SK-N-SH (cell line): ENCODE results near the gene ARPC4. TPM values are rescaled to one million over a fixed set of nuclear protein-coding genes. Genes with fewer than 3 reads are reported as not detected.

ENCODE experiments used
- CTCF ChIA-PET: fragments of 300-600, 350-600 bp; formaldehyde crosslinking; extraction: SDS; loops from one replicate; lab custom pipeline; 2021; lab: Yijun Ruan, JAX
- POLR2A ChIA-PET: fragments of 350-600 bp; sonication (Branson Sonifier 250); formaldehyde crosslinking; extraction: SDS; loops from one replicate; lab custom pipeline; 2020; ENCODE audit warnings: antibody characterized with exemption, inconsistent platforms; lab: Yijun Ruan, JAX
- DNase-seq: peaks from one replicate; pipeline ENCODE4 v3.0.0; 2012
- H2AFZ ChIP-seq: fragments of 200-600 bp; sonication (generic); 2 replicates; pipeline ENCODE4 v1.8.1; 2016; ENCODE audit warnings: antibody characterized with exemption, mild to moderate bottlenecking, low read depth
- H3F3A ChIP-seq: fragments of 200-600 bp; sonication (generic); replicated peaks from 2 replicates; pipeline ENCODE3; 2016; ENCODE audit warnings: antibody characterized with exemption, mild to moderate bottlenecking; ENCODE audit not compliant: insufficient read depth
- H3K27ac ChIP-seq, 2 experiments: fragments of 200-500 bp in 1 of 2; fragments of 200-600 bp in 1 of 2; sonication (Bioruptor generic) in 1 of 2; sonication (generic), shearing (Covaris generic) in 1 of 2; 2 replicates each; pipeline versions ENCODE4 v1.5.1 to v1.6.1; 2014 to 2016; ENCODE audit warnings: low read depth in 2 of 2, inconsistent platforms in 1 of 2, low read length in 1 of 2, mild to moderate bottlenecking in 1 of 2, mixed read lengths in 1 of 2
- H3K27me3 ChIP-seq: fragments of 200-600 bp; sonication (generic), shearing (Covaris generic); 2 replicates; pipeline ENCODE4 v1.6.1; 2016; ENCODE audit warnings: mixed run types; ENCODE audit not compliant: insufficient read depth
- H3K36me3 ChIP-seq, 2 experiments: fragments of 200-500 bp in 1 of 2; fragments of 200-600 bp in 1 of 2; sonication (Bioruptor generic) in 1 of 2; sonication (generic) in 1 of 2; replicated peaks in 1 of 2; 2 replicates each; pipeline versions ENCODE3 to v1.5.1; 2014 to 2016; ENCODE audit warnings: low read length in 1 of 2, mild to moderate bottlenecking in 1 of 2; ENCODE audit not compliant: insufficient read depth in 2 of 2, control insufficient read depth in 1 of 2
- H3K4me1 ChIP-seq, 2 experiments: fragments of 200-500 bp in 1 of 2; fragments of 200-600 bp in 1 of 2; sonication (Bioruptor generic) in 1 of 2; sonication (generic), shearing (Covaris generic) in 1 of 2; 2 replicates each; pipeline versions ENCODE4 v1.5.1 to v1.6.1; 2014 to 2016; ENCODE audit warnings: low read depth in 1 of 2, low read length in 1 of 2, mixed run types in 1 of 2; ENCODE audit not compliant: insufficient read depth in 2 of 2, control insufficient read depth in 1 of 2
- H3K4me2 ChIP-seq: fragments of 200-600 bp; sonication (generic), shearing (Covaris generic); 2 replicates; pipeline ENCODE4 v1.6.1; 2017; ENCODE audit warnings: mixed run types
- H3K4me3 ChIP-seq, 2 experiments: fragments of 200-500 bp in 1 of 2; fragments of 200-600 bp in 1 of 2; sonication (Bioruptor generic) in 1 of 2; sonication (generic), shearing (Covaris generic) in 1 of 2; 2 replicates each; pipeline versions ENCODE4 v1.5.1 to v1.8.1; 2014 to 2016; ENCODE audit warnings: low read depth in 2 of 2, inconsistent platforms in 1 of 2, low read length in 1 of 2, mild to moderate bottlenecking in 1 of 2, mixed read lengths in 1 of 2, moderate library complexity in 1 of 2
- H3K79me2 ChIP-seq: fragments of 200-600 bp; sonication (generic); 2 replicates; pipeline ENCODE4 v1.8.1; 2017; ENCODE audit warnings: mild to moderate bottlenecking; ENCODE audit not compliant: insufficient read depth
- H3K9ac ChIP-seq: fragments of 200-600 bp; sonication (generic); 2 replicates; pipeline ENCODE4 v1.6.1; 2017; ENCODE audit warnings: mixed run types
- H3K9me2 ChIP-seq: fragments of 200-600 bp; sonication (generic); 2 replicates; pipeline ENCODE4 v1.6.1; 2017; ENCODE audit warnings: mixed run types
- H3K9me3 ChIP-seq: fragments of 200-600 bp; sonication (generic); 2 replicates; pipeline ENCODE4 v1.6.1; 2017; ENCODE audit warnings: mixed run types, mild to moderate bottlenecking, moderate library complexity
- H4K20me1 ChIP-seq: fragments of 200-600 bp; sonication (generic); 2 replicates; pipeline ENCODE4 v1.6.1; 2017; ENCODE audit warnings: mild to moderate bottlenecking, mixed run types; ENCODE audit not compliant: insufficient read depth
- CTCF ChIP-seq: fragments of 200-600 bp; sonication (generic); IDR thresholded peaks from 2 replicates; pipeline ENCODE4 v1.6.1; 2017; ENCODE audit warnings: antibody characterized with exemption, mild to moderate bottlenecking, moderate library complexity
- ELF1 ChIP-seq: IDR thresholded peaks from 2 replicates; pipeline ENCODE4 v1.4.0; 2012
- EZH2phosphoT487 ChIP-seq: fragments of 200-600 bp; sonication (generic); IDR thresholded peaks from 2 replicates; pipeline ENCODE4 v1.6.1; 2017; ENCODE audit warnings: low read depth, mixed run types, mild to moderate bottlenecking, antibody characterized with exemption, moderate library complexity, borderline replicate concordance
- FOSL2 ChIP-seq: IDR thresholded peaks from 2 replicates; pipeline ENCODE4 v1.4.0; 2012; ENCODE audit warnings: low read depth, mild to moderate bottlenecking, moderate library complexity, borderline replicate concordance
- FOXJ3 ChIP-seq: sonication (generic); formaldehyde crosslinking; IDR thresholded peaks from 2 replicates; pipeline ENCODE4 v1.5.1; 2020; ENCODE audit warnings: mild to moderate bottlenecking, missing genetic modification reagents
- GABPA ChIP-seq: IDR thresholded peaks from 2 replicates; pipeline ENCODE4 v1.4.0; 2012; ENCODE audit warnings: low read depth, mild to moderate bottlenecking
- GATA2 ChIP-seq: sonication (generic); formaldehyde crosslinking; IDR thresholded peaks from 2 replicates; pipeline ENCODE4 v1.5.0; 2020; ENCODE audit warnings: mild to moderate bottlenecking, missing genetic modification reagents
- JUND ChIP-seq: IDR thresholded peaks from 2 replicates; pipeline ENCODE4 v1.4.0; 2012
- MAX ChIP-seq: IDR thresholded peaks from 2 replicates; pipeline ENCODE4 v1.4.0; 2012; ENCODE audit warnings: low read depth
- MXI1 ChIP-seq: IDR thresholded peaks from 2 replicates; pipeline ENCODE4 v1.6.1; 2012; ENCODE audit warnings: mild to moderate bottlenecking, low read depth, low read length, improper control_type of control experiment
- NRF1 ChIP-seq: IDR thresholded peaks from 2 replicates; pipeline ENCODE4 v1.6.1; 2012; ENCODE audit warnings: low read depth, mild to moderate bottlenecking, low read length
- POLR2AphosphoS5 ChIP-seq: IDR thresholded peaks from 2 replicates; pipeline ENCODE4 v1.6.1; 2012; ENCODE audit warnings: low read depth, low read length
- RAD21 ChIP-seq: IDR thresholded peaks from 2 replicates; pipeline ENCODE4 v1.6.1; 2012; ENCODE audit warnings: mild to moderate bottlenecking, low read length
- RCOR1 ChIP-seq: fragments of 150-350 bp; IDR thresholded peaks from 2 replicates; pipeline ENCODE4 v1.6.1; 2017; ENCODE audit warnings: antibody characterized with exemption, low read length
- RFX5 ChIP-seq: IDR thresholded peaks from 2 replicates; pipeline ENCODE4 v1.6.1; 2012; ENCODE audit warnings: mild to moderate bottlenecking, improper control_type of control experiment, low read length
- SIN3A ChIP-seq: IDR thresholded peaks from 2 replicates; pipeline ENCODE4 v1.6.1; 2012; ENCODE audit warnings: low read depth, mild to moderate bottlenecking, low read length, moderate library complexity, borderline replicate concordance
- USF2 ChIP-seq: fragments of 150-350 bp; IDR thresholded peaks from 2 replicates; pipeline ENCODE4 v1.6.1; 2017; ENCODE audit warnings: antibody characterized with exemption, low read length, low read depth, borderline replicate concordance
- WGBS: methylation state at CpG from one replicate; pipeline ENCODE4 v1.1.6; 2017; ENCODE audit warnings: low lambda C conversion rate; 5-methylcytosine and 5-hydroxymethylcytosine counted together
- polyA plus RNA-seq, 3 experiments: library from polyadenylated mRNA; depleted of rRNA; stranded (reverse); fragments of >200 nt; gene quantifications; 2 replicates each; pipeline ENCODE4 v1.2.3, GENCODE V29; 2012
- TF ChIP-seq, protein P1 (sequence below): IDR thresholded peaks from 2 replicates; pipeline ENCODE4; 2012

ARPC4 gene
- polyA plus RNA-seq, 1 of the 3 experiments (the other 2 are of a cell fraction) = 233 TPM

GRCh38 chr3:9820543-9820942 is 27.7 kb downstream of the ARPC4 start:
- no peak for DNase-seq
- Histone ChIP-seq H4K20me1 (no peaks in the 10 kb centered on the region), H3K27ac (no peak overlapping the region), H3K4me1 (no peaks in the 10 kb centered on the region), H3F3A (no peaks in the 10 kb centered on the region), H3K9me2 (no peaks in the 10 kb centered on the region), H3K79me2 (no peaks in the 10 kb centered on the region), H3K4me2 (no peak overlapping the region), H3K9ac (no peak overlapping the region), H3K27me3 (no peaks in the 10 kb centered on the region), H3K36me3 (no peaks in the 10 kb centered on the region), H2AFZ (no peak overlapping the region), H3K9me3 (no peaks in the 10 kb centered on the region), H3K4me3 (no peak overlapping the region)
- no peak for TF ChIP-seq FOXJ3 (CRISPR knock-in tag)
- TF ChIP-seq GABPA = no peak
- no peak for TF ChIP-seq FOSL2
- no peak for TF ChIP-seq GATA2 (CRISPR knock-in tag)
- TF ChIP-seq JUND = no peak
- no peak for TF ChIP-seq RFX5
- TF ChIP-seq MXI1 = no peak
- TF ChIP-seq EZH2phosphoT487 = no peak
- TF ChIP-seq NRF1 = no peak
- TF ChIP-seq, protein P1, sequence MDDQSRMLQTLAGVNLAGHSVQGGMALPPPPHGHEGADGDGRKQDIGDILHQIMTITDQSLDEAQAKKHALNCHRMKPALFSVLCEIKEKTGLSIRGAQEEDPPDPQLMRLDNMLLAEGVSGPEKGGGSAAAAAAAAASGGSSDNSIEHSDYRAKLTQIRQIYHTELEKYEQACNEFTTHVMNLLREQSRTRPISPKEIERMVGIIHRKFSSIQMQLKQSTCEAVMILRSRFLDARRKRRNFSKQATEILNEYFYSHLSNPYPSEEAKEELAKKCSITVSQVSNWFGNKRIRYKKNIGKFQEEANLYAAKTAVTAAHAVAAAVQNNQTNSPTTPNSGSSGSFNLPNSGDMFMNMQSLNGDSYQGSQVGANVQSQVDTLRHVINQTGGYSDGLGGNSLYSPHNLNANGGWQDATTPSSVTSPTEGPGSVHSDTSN = no peak
- no peak for TF ChIP-seq SIN3A
- TF ChIP-seq POLR2AphosphoS5 = no peak
- TF ChIP-seq ELF1 = no peak
- TF ChIP-seq RAD21 = no peak
- ChIA-PET CTCF (interaction anchor here (0.6 to 1.3 kb wide), 3 partner anchors 10 to 16 kb away, joined by 3 read pairs; no protein-coding TSS in a partner anchor), POLR2A (no interaction called here)
- WGBS = 91% methylated on average over 6 of the region's 12 CpGs

GRCh38 chr3:9820946-9821345 is 28.1 kb downstream of the ARPC4 start:
- peak; percentile 39 for DNase-seq
- WGBS = 80% methylated on average over 1 of the region's 2 CpGs
- H3K79me2 ChIP-seq = no peaks in the 10 kb centered on the region
- no peaks in the 10 kb centered on the region for H4K20me1 ChIP-seq
- no peaks in the 10 kb centered on the region for H3K4me1 ChIP-seq
- no peaks in the 10 kb centered on the region for H3F3A ChIP-seq
- ChIA-PET POLR2A (no interaction called here), CTCF (interaction anchor here (0.6 to 1.3 kb wide), 3 partner anchors 10 to 16 kb away, joined by 3 read pairs; no protein-coding TSS in a partner anchor)
- TF ChIP-seq RFX5 (no peak), USF2 (no peak), RCOR1 (no peak), MAX (no peak), CTCF (peak; percentile 48), JUND (no peak)
- no peak overlapping the region for H3K9ac ChIP-seq
- no peaks in the 10 kb centered on the region for H3K27me3 ChIP-seq
- H3K9me2 ChIP-seq = no peaks in the 10 kb centered on the region
- H3K4me2 ChIP-seq = no peak overlapping the region
- no peaks in the 10 kb centered on the region for H3K9me3 ChIP-seq
- no peak overlapping the region; a peak in 1 of 4 replicates for H3K4me3 ChIP-seq
- H3K27ac ChIP-seq = no peak overlapping the region
- no peaks in the 10 kb centered on the region for H3K36me3 ChIP-seq
- H2AFZ ChIP-seq = no peak overlapping the region
